Central memory CD8-positive, alpha-beta T cell (primary cell): ENCODE data around the gene PPID.
A peak's percentile ranks its signal among the peaks of the same experiment; 100 is the strongest.
"Not testable (repeated sequence)": the region's sequence is repeated elsewhere in the genome, so short reads cannot be mapped to it uniquely, and the experiment has no call there.

Experiments
- ATAC-seq: fragments of 150-1000 bp; cut with Tn5 transposase; replicated peaks from 2 replicates; pipeline ENCODE4 v1.10.0; 2022; ENCODE audit warnings: mild to moderate bottlenecking, moderate FRiP score, moderate number of reproducible peaks; ENCODE audit not compliant: poor library complexity, severe bottlenecking; ENCODE audit errors: extremely low read depth
- DNase-seq, 2 donors: peaks; one replicate each; pipeline ENCODE4 v3.0.0; 2021; ENCODE audit warnings: low spot score in 2 of 2
- H3K27ac Mint-ChIP-seq: one replicate; pipeline ENCODE4 v1.8.0; 2022; ENCODE audit warnings: low read depth, mild to moderate bottlenecking, moderate library complexity, mixed read lengths
- H3K27me3 Mint-ChIP-seq: one replicate; pipeline ENCODE4 v1.8.0; 2022; ENCODE audit warnings: mixed read lengths
- H3K36me3 Mint-ChIP-seq: one replicate; pipeline ENCODE4 v1.8.0; 2022; ENCODE audit warnings: mild to moderate bottlenecking, moderate library complexity, mixed read lengths; ENCODE audit not compliant: insufficient read depth
- H3K4me1 Mint-ChIP-seq: one replicate; pipeline ENCODE4 v1.8.0; 2022; ENCODE audit warnings: mixed read lengths
- H3K4me3 Mint-ChIP-seq: one replicate; pipeline ENCODE4 v1.8.0; 2022; ENCODE audit warnings: mild to moderate bottlenecking, moderate library complexity, mixed read lengths
- H3K9me3 Mint-ChIP-seq: one replicate; pipeline ENCODE4 v1.8.0; 2022; ENCODE audit warnings: mixed read lengths

Gene PPID

DNA sequence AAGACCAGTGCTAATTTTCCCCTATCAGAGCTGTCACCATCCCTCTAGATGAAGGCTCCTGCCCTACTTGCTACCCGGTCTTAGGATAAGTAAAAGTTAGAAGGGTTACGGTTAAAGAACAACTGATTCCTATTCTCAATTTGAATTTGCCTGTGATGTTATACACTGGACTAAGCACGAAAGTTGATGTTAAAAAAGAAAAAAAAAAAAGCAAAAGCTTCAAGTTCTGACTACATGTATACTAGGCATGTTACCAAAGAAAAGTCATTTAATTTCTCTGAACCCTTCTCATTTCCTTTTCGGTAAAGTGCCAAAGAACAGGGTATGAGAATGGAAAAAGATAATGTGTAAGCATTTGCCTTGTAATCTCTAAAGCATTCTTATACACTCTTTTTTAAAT lies 1.4 kb upstream of the PPID start:
- Mint-ChIP-seq H3K36me3 (peaks cover 18% of the 10 kb centered on the region), H3K4me1 (peaks cover 35% of the 10 kb centered on the region), H3K27ac (peak overlapping the region; percentile 97), H3K9me3 (no peaks in the 10 kb centered on the region), H3K27me3 (peaks cover 36% of the 10 kb centered on the region), H3K4me3 (peak overlapping the region; percentile 95)
- DNase-seq (no peak), ATAC-seq (no peak)

DNA sequence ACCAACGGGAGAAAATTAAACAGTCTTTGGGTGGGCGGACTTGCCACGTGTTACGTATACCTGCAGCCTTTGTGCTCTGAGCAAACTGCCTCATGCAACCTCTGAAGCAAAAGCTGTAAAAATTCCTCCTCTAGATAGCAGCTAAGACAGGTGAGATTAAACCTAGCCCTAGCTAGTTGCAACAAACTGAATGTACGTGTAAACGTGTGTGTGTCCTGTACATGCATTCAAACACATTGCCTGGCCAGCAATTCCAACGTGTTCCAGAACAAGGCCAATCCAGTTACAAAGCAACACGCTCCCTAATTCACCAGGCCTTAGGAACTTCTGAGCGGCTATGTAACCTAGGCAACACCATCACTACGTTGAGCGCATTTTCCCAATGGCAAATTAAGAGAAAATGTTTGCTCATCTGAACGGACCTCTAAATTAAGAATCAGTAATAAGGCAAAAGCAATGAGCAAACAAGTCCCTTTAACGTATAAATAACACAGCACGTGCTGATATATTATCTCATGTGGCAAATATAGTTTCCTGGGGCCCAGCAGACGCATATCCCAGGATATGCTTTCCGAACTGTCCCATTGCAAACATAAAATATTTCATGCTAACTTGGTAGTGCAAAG lies 792 bp downstream of the PPID start:
- Mint-ChIP-seq H3K4me3 (peak overlapping the region; percentile 95), H3K27me3 (peaks cover 16% of the 10 kb centered on the region), H3K4me1 (peaks cover 51% of the 10 kb centered on the region), H3K9me3 (no peaks in the 10 kb centered on the region), H3K27ac (peak overlapping the region; percentile 97), H3K36me3 (peaks cover 38% of the 10 kb centered on the region)
- DNase-seq, result no peak
- ATAC-seq, result peak; percentile 13

DNA sequence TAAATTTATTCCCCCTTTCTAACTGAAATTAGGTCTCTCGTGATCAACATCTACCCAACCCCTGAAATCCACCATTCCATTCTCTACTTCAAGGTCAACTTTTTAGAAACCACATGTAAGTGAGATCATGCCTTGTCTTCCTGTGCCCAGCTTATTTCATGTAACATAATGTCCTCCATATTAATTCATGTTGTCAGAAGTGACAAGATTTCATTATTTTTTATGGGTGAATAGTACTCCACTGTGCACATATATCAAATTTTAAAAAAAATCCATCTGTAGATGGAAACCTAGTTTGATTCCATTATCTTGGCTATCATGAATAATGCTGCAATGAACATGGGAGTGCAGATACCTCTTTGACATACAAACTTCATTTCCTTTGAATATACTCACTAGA lies 1.5 kb downstream of the PPID start:
- Mint-ChIP-seq H3K4me1 (peaks cover 51% of the 10 kb centered on the region), H3K27me3 (peaks cover 9% of the 10 kb centered on the region), H3K36me3 (peaks cover 43% of the 10 kb centered on the region), H3K4me3 (peak overlapping the region; percentile 95), H3K27ac (peak overlapping the region; percentile 97), H3K9me3 (no peaks in the 10 kb centered on the region)
- DNase-seq (no peak), ATAC-seq (no peak)

DNA sequence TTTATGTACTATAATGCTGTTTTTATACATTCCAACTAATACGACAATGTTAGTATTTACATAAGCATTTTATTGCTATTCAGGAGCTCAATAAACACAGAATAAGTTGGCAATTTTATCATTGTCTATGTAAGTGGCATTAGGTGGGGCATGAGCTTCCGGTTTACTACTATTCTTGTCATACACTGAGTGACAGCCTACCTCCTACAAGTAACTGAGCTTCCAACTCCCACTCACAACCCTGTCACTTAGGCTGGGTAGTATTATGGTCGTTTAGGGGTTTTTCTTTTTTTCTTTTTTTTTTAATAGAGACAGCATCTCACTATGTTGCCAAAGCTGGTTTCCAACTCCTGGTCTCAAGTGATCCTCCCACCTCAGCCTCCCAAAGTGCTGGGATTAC lies 7.4 kb downstream of the PPID start:
- H3K9me3 Mint-ChIP-seq, result no peaks in the 10 kb centered on the region
- DNase-seq (no peak), ATAC-seq (no peak)
- H3K4me3 Mint-ChIP-seq, result no peak overlapping the region
- no peak overlapping the region for H3K27ac Mint-ChIP-seq
- no peaks in the 10 kb centered on the region for H3K27me3 Mint-ChIP-seq
- peaks cover 77% of the 10 kb centered on the region for H3K36me3 Mint-ChIP-seq
- H3K4me1 Mint-ChIP-seq, result peaks cover 17% of the 10 kb centered on the region

DNA sequence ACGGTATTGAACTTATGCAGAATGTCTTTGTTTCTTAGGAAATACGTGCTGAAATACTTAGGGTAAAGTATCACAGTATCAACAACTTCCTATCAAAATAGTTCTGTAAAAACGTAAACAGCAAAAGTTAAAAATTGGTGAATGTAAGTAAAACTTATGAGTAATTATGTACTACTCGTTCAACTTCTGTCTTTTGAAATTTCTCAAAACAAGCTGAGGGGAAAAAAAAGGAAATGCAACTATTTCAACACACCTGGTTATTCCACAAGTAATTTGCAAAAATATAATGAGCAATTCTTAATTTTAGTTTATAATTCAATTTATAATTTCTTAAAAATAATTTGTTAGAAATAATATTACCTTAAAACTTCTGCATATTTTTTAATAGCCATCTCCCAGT lies 8.3 kb downstream of the PPID start:
- no peak for DNase-seq
- H3K36me3 Mint-ChIP-seq, result peaks cover 79% of the 10 kb centered on the region
- ATAC-seq, result no peak
- no peak overlapping the region for H3K27ac Mint-ChIP-seq
- no peaks in the 10 kb centered on the region for H3K27me3 Mint-ChIP-seq
- H3K4me3 Mint-ChIP-seq, result no peak overlapping the region
- no peaks in the 10 kb centered on the region for H3K9me3 Mint-ChIP-seq
- peaks cover 17% of the 10 kb centered on the region for H3K4me1 Mint-ChIP-seq

DNA sequence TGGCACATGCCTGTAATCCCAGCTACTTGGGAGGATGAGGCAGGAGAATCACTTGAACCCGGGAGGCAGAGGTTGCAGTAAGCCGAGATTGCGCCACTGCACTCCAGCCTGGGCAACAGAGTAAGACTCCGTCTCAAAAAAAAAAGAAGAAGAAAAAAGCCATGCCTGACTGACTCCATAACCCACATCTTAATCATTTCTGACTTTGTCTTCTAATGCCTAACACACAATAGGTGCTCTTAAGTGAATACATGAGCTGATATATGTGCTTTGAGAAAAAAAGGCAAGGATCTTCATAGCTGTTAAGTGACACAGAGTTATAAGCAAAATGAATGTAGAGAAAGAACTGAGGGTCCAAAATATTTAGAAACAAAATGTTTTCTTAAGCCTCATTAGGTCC lies 10.6 kb downstream of the PPID start:
- H3K4me3 Mint-ChIP-seq, H3K9me3 Mint-ChIP-seq: not testable (repeated sequence)

DNA sequence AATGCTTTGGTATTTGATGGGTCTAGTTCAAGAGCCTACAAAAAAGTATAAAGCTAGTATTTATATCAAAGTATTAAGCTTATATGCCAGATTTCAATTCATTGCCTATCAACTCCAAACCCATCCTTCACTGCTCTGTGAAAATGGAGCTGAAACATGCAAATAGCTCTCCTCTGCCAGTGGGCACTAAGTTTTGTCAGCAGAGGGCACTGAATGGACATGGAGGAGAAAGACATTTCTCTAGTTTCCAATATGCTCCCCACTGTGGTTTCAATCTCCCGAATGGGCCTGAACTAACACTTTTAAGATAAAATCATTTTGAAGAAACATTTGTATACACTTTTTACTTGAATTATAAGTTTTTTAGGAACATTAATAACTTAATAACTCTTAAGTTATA lies 12.4 kb downstream of the PPID start:
- DNase-seq (no peak), ATAC-seq (no peak)
- Mint-ChIP-seq H3K9me3 (no peaks in the 10 kb centered on the region), H3K27ac (peak overlapping the region; percentile 19), H3K36me3 (peaks cover 69% of the 10 kb centered on the region), H3K4me3 (no peak overlapping the region), H3K27me3 (no peaks in the 10 kb centered on the region), H3K4me1 (no peaks in the 10 kb centered on the region)

More for the DNA sequence above, 10.6 kb downstream of the PPID start:
- peaks cover 76% of the 10 kb centered on the region for H3K36me3 Mint-ChIP-seq
- DNase-seq, ATAC-seq, H3K4me1 Mint-ChIP-seq, H3K27me3 Mint-ChIP-seq: not testable (repeated sequence)
- H3K27ac Mint-ChIP-seq, result peak overlapping the region; percentile 51

DNA sequence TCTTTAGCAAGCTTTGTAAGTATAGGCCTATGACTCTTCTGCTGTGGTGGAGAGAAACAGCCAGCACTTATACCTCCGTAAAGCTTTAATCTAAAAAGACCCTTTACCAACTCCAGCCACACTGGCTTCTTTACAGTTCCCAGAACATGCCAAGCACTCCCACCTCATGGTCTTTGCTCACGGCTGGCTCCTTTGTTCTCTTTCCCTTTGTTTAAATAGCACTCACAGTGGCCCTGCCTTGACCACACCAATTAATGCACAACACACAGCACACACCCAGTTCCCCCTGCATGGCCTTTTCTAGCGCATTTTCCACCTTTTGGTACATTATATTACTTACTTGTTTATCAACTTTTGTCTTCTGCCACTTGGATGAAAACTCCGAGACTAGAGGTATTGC lies 18.9 kb downstream of the PPID start:
- no peak for DNase-seq
- Mint-ChIP-seq H3K36me3 (peaks cover 16% of the 10 kb centered on the region), H3K4me1 (no peaks in the 10 kb centered on the region), H3K27ac (no peak overlapping the region), H3K9me3 (no peaks in the 10 kb centered on the region), H3K4me3 (no peak overlapping the region), H3K27me3 (no peaks in the 10 kb centered on the region)
- no peak for ATAC-seq

DNA sequence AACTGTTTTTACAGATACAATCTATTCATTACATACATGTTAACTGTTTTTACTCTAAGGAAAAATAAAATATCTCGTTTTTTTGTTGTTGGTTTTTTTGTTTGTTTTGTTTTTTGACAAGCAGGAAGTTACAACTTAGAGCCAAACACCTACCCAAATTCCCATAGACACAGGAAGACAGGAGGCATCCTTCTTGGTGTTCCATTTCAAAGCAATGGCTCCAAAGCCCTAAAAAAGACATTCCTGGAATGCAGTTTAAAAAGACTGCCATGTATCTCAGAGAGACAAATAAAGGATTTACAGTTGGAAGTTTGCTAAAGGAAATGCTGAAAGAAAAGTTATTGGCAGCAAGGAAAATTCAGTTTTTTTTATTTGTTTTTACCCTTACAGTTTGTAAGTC lies 34.4 kb downstream of the PPID start:
- no peaks in the 10 kb centered on the region for H3K27me3 Mint-ChIP-seq

DNA sequence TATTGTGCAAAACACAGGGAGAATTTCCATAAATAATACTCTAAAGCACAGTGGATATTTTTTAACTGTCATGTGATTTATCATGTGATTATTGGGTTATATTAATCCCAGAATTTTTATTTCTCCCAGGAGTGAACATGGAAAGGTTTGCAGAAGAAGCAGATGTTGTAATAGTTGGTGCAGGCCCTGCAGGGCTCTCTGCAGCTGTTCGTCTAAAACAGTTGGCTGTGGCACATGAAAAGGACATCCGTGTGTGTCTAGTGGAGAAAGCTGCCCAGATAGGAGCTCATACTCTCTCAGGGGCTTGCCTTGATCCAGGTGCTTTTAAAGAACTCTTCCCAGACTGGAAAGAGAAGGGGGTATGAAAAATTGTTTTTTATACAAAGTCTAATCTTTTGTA lies 41.1 kb downstream of the PPID start:
- no peaks in the 10 kb centered on the region for H3K4me1 Mint-ChIP-seq
- H3K9me3 Mint-ChIP-seq, result no peaks in the 10 kb centered on the region
- ATAC-seq (no peak), DNase-seq (no peak)
- H3K27me3 Mint-ChIP-seq, result no peaks in the 10 kb centered on the region
- no peak overlapping the region for H3K27ac Mint-ChIP-seq
- no peak overlapping the region for H3K4me3 Mint-ChIP-seq
- H3K36me3 Mint-ChIP-seq, result peaks cover 9% of the 10 kb centered on the region

More for the DNA sequence above, 34.4 kb downstream of the PPID start:
- ATAC-seq (no peak), DNase-seq (no peak)
- Mint-ChIP-seq H3K36me3 (peaks cover 14% of the 10 kb centered on the region), H3K27ac (no peak overlapping the region), H3K9me3 (no peaks in the 10 kb centered on the region), H3K4me1 (no peaks in the 10 kb centered on the region), H3K4me3 (no peak overlapping the region)

DNA sequence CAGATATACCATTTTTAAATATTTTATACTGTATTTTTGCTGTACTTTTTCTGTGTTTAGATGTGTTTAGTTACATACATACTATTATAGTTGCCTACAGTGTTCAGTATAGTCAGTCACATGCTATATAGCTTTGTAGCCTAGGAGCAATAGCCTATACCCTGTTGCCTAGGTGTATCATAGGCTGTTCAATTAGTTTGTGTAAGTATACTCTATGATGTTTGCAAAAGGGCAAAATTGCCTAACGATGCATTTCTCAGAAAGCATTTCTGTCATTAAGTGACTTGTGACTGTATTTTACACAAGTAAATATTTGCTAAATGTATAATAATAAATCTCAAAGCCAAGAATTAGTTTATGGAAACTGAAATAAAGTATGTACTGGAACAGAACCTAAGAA lies 41.6 kb downstream of the PPID start:
- DNase-seq, result no peak
- no peaks in the 10 kb centered on the region for H3K27me3 Mint-ChIP-seq

DNA sequence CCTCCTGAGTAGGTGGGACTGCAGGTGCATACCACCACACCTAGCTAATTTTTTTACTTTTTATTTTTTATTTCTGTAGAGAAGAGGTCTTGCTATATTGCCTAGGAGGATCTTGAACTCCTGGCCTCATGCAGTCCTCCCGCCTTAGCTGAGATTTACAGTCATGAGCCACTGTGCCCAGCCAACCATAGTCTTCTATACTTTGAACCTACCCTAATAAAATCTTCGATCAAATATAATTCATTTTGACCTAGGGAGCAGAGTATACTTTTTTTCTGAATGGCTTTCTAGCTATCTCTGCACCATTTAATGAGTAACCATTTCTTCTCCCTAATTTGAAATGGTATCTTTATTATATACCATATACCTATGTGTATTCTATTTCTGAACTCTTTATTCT lies 44.4 kb downstream of the PPID start:
- ATAC-seq, result no peak
- no peak overlapping the region for H3K4me3 Mint-ChIP-seq

More for the DNA sequence above, 41.6 kb downstream of the PPID start:
- H3K4me1 Mint-ChIP-seq, result no peaks in the 10 kb centered on the region
- peaks cover 9% of the 10 kb centered on the region for H3K36me3 Mint-ChIP-seq
- ATAC-seq, result no peak
- H3K4me3 Mint-ChIP-seq, result no peak overlapping the region
- H3K9me3 Mint-ChIP-seq, result no peaks in the 10 kb centered on the region
- H3K27ac Mint-ChIP-seq, result no peak overlapping the region

DNA sequence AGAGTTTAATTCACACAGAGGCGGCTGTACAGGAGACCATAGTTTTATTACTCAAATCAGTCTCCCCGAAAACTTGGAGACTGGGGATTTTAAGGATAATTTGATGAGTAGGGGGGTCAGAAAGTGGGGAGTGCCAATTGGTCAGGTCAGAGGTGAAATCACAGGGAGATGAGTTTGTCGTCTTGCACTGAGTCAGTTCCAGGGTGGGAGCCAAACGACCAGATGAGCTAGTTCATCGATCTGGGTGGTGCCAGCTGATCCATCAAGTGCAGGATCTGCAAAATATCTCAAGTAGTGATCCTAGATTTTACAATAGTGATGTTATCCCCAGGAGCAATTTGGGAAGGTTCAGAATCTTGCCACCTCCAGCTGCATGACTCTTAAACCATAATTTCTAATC lies 47.1 kb downstream of the PPID start:
- Mint-ChIP-seq H3K27ac (no peak overlapping the region), H3K36me3 (peaks cover 21% of the 10 kb centered on the region), H3K4me1 (peaks cover 8% of the 10 kb centered on the region), H3K27me3 (no peaks in the 10 kb centered on the region), H3K9me3 (no peaks in the 10 kb centered on the region), H3K4me3 (no peak overlapping the region)
- DNase-seq, result no peak
- no peak for ATAC-seq

More for the DNA sequence above, 44.4 kb downstream of the PPID start:
- peaks cover 8% of the 10 kb centered on the region for H3K36me3 Mint-ChIP-seq
- DNase-seq, result no peak
- H3K27me3 Mint-ChIP-seq, result no peaks in the 10 kb centered on the region
- no peaks in the 10 kb centered on the region for H3K9me3 Mint-ChIP-seq
- H3K27ac Mint-ChIP-seq, result no peak overlapping the region
- H3K4me1 Mint-ChIP-seq, result no peaks in the 10 kb centered on the region
